Caco-2 (cell line): Measurements from ENCODE around the gene C3orf20. TPM values are rescaled to one million over a fixed set of nuclear protein-coding genes. Genes with fewer than 3 reads are reported as not detected.

Source experiments
- Bru-seq: library from RNA; stranded (reverse); fragments of 400-500 nt; gene quantifications from one replicate; lab custom pipeline; 2021; lab: Mats Ljungman, UMichigan
- BruChase-seq, 2 experiments: library from RNA; stranded (reverse); fragments of 400-500 nt; gene quantifications; one replicate each; lab custom pipeline; 2021; lab: Mats Ljungman, UMichigan
- BruUV-seq: library from RNA; stranded (reverse); fragments of 400-500 nt; replicated peaks from 2 replicates; lab custom pipeline; 2021; lab: Mats Ljungman, UMichigan
- CTCF ChIA-PET: fragments of 300-600 bp; sonication (Branson Sonifier 250); formaldehyde crosslinking; loops from one replicate; lab custom pipeline; 2022; ENCODE audit warnings: antibody characterized with exemption; lab: Charles Lee
- POLR2A ChIA-PET: fragments of 300-600 bp; sonication (Branson Sonifier 250); formaldehyde crosslinking; loops from one replicate; lab custom pipeline; 2022; ENCODE audit warnings: antibody characterized with exemption; lab: Charles Lee
- DNase-seq, 2 experiments: peaks; one replicate each; pipeline versions ENCODE4 v3.0.0 to v3.0.0-alpha.2; 2020 to 2022
- H3K27me3 ChIP-seq: replicated peaks from 2 replicates; pipeline ENCODE4 v1.6.0; 2011; ENCODE audit warnings: low read length; ENCODE audit not compliant: control insufficient read depth, insufficient read depth
- H3K36me3 ChIP-seq: 2 replicates; pipeline ENCODE4 v1.5.1; 2011; ENCODE audit warnings: low read length; ENCODE audit not compliant: control insufficient read depth, insufficient read depth
- H3K4me1 ChIP-seq: fragments of 250-450 bp; sonication (Bioruptor Pico); 2 replicates; pipeline ENCODE4 v1.5.1; 2020; ENCODE audit warnings: mild to moderate bottlenecking
- H3K4me3 ChIP-seq: 2 replicates; pipeline ENCODE4 v1.5.1; 2011; ENCODE audit warnings: low read depth, mild to moderate bottlenecking, control low read depth, low read length
- H3K9me3 ChIP-seq: fragments of 250-450 bp; sonication (Bioruptor Pico); 2 replicates; pipeline ENCODE4 v1.5.1; 2020; ENCODE audit warnings: mild to moderate bottlenecking, moderate library complexity
- H3K27ac Mint-ChIP-seq: one replicate; pipeline ENCODE4 v1.8.0; 2022; ENCODE audit warnings: mixed read lengths; ENCODE audit not compliant: unreplicated experiment
- H3K27me3 Mint-ChIP-seq: one replicate; pipeline ENCODE4 v1.8.0; 2022; ENCODE audit warnings: mixed read lengths; ENCODE audit not compliant: insufficient read depth, unreplicated experiment
- H3K36me3 Mint-ChIP-seq: one replicate; pipeline ENCODE4 v1.8.0; 2022; ENCODE audit warnings: mild to moderate bottlenecking, mixed read lengths; ENCODE audit not compliant: insufficient read depth, unreplicated experiment
- H3K4me1 Mint-ChIP-seq: one replicate; pipeline ENCODE4 v1.8.0; 2022; ENCODE audit warnings: low read depth, mixed read lengths; ENCODE audit not compliant: unreplicated experiment
- H3K4me3 Mint-ChIP-seq: one replicate; pipeline ENCODE4 v1.8.0; 2022; ENCODE audit warnings: mild to moderate bottlenecking, moderate library complexity, mixed read lengths; ENCODE audit not compliant: unreplicated experiment
- H3K9me3 Mint-ChIP-seq: one replicate; pipeline ENCODE4 v1.8.0; 2022; ENCODE audit warnings: mixed read lengths; ENCODE audit not compliant: unreplicated experiment
- CTCF ChIP-seq, 2 experiments: fragments of 200-600 bp in 1 of 2; IDR thresholded peaks; 1 replicate in 1 of 2; 2 replicates in 1 of 2; pipeline versions ENCODE4 v1.5.1 to v1.8.0; 2011 to 2022; ENCODE audit warnings: antibody characterized with exemption in 1 of 2, control low read depth in 1 of 2, inconsistent platforms in 1 of 2, low read depth in 1 of 2, low read length in 1 of 2, mild to moderate bottlenecking in 1 of 2, moderate library complexity in 1 of 2; ENCODE audit not compliant: insufficient read depth in 1 of 2, severe bottlenecking in 1 of 2, unreplicated experiment in 1 of 2
- intact Hi-C: fragments of 100-400 bp; cut with micrococcal nuclease; formaldehyde crosslinking; loops from one replicate; pipeline ENCODE4 v1.10.0; 2022; ENCODE audit not compliant: unreplicated experiment
- long read RNA-seq: library from polyadenylated mRNA; stranded (forward); transcript quantifications from one replicate; pipeline ENCODE4 v2.0.0, GENCODE V29; 2022
- total RNA-seq: library from RNA; stranded (reverse); gene quantifications from 2 replicates; pipeline ENCODE4 v1.2.3, GENCODE V29; 2022

The C3orf20 gene
- total RNA-seq (0.09 and 0.19 TPM in 2 replicates), Bru-seq, nascent RNA (percentile 33 among the genes with signal in this experiment), BruChase-seq, experiment 1, labeled RNA remaining after a 2-hour chase (percentile 44 among the genes with signal in this experiment), BruChase-seq, experiment 2, labeled RNA remaining after a 6-hour chase (percentile 36 among the genes with signal in this experiment)
- long read RNA-seq = 0 reads

- Mint-ChIP-seq H3K27ac (no peak within 1 kb of the TSS), H3K9me3 (no peaks in the 10 kb centered on the region), H3K4me1 (peaks cover 32% of the 10 kb centered on the region), H3K27me3 (no peaks in the 10 kb centered on the region), H3K36me3 (peaks cover 37% of the 10 kb centered on the region), H3K4me3 (no peak within 1 kb of the TSS)
- no TSS peak for BruUV-seq
- H3K4me3 ChIP-seq = no peak within 1 kb of the TSS
- H3K9me3 ChIP-seq = no peaks in the 10 kb centered on the region; the same call in 1 of the 2 replicates
- ChIA-PET CTCF (no interaction called here), POLR2A (no interaction called here)
- intact Hi-C loops = no loop called here
- DNase-seq = no peak
- no peaks in the 10 kb centered on the region for H3K27me3 ChIP-seq
- peaks cover 22% of the 10 kb centered on the region for H3K4me1 ChIP-seq
- H3K36me3 ChIP-seq = no peaks in the 10 kb centered on the region; the same call in 1 of the 2 replicates
- no peak for TF ChIP-seq CTCF (IDR thresholded peaks at IDR 0.05; ENCODE audit: insufficient read depth in 1 of 2, low read depth in 1 of 2, low read length in 1 of 2, severe bottlenecking in 1 of 2, unreplicated experiment in 1 of 2)
Observed at GRCh38 chr3:14674841-14675240, at the start of gene C3orf20. Gene C3orf20, plus strand, starts transcription at chr3:14675141. Its CDS starts 7,573 bp downstream, at chr3:14682714.

DNA sequence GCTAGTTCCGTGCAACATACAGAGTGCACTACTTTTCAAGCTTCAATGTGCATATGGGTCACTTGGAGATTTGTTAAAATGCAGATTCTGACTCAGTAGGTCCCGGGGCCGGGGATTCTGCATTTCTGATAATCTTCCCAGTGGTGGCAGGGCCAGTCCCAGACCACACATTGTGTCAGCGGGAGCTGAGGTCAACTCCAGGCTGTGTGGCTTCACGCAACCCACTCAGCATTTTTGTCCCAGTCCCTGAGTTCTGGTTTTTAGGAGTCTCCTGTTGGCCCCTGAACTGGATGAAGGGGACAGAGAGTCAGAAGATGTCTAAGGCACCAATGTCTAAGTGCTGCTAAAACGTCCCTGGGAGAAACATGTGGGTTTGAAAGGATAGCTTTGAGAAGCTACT lies 49.5 kb upstream of the C3orf20 start:
- no peak overlapping the region for H3K4me3 ChIP-seq
- CTCF ChIA-PET = no interaction called here
- TF ChIP-seq CTCF (IDR thresholded peaks at IDR 0.05; ENCODE audit: insufficient read depth in 1 of 2, low read depth in 1 of 2, low read length in 1 of 2, severe bottlenecking in 1 of 2, unreplicated experiment in 1 of 2) = no peak
- Mint-ChIP-seq H3K4me1 (no peaks in the 10 kb centered on the region), H3K4me3 (no peak overlapping the region), H3K36me3 (no peaks in the 10 kb centered on the region), H3K27ac (no peak overlapping the region), H3K9me3 (no peaks in the 10 kb centered on the region), H3K27me3 (no peaks in the 10 kb centered on the region)
- H3K36me3 ChIP-seq = no peaks in the 10 kb centered on the region
- H3K27me3 ChIP-seq = no peaks in the 10 kb centered on the region
- H3K9me3 ChIP-seq = no peaks in the 10 kb centered on the region
- POLR2A ChIA-PET = no interaction called here
- DNase-seq = no peak
- H3K4me1 ChIP-seq = no peaks in the 10 kb centered on the region
- no TSS peak for BruUV-seq
- intact Hi-C loops = no loop called here

GRCh38 chr3:14627815-14628214 lies 47.1 kb upstream of the C3orf20 start:
- Histone ChIP-seq H3K4me3 (no peak overlapping the region), H3K9me3 (no peaks in the 10 kb centered on the region), H3K27me3 (no peaks in the 10 kb centered on the region), H3K4me1 (no peaks in the 10 kb centered on the region), H3K36me3 (no peaks in the 10 kb centered on the region)
- ChIA-PET CTCF (interaction anchor here (0.5 kb wide), 1 partner anchor 80 kb away, joined by 5 read pairs; no protein-coding TSS in a partner anchor), POLR2A (no interaction called here)
- DNase-seq = no peak
- BruUV-seq = no TSS peak
- Mint-ChIP-seq H3K4me3 (no peak overlapping the region), H3K9me3 (no peaks in the 10 kb centered on the region), H3K27me3 (no peaks in the 10 kb centered on the region), H3K4me1 (no peaks in the 10 kb centered on the region), H3K27ac (no peak overlapping the region), H3K36me3 (no peaks in the 10 kb centered on the region)
- TF ChIP-seq CTCF (IDR thresholded peaks at IDR 0.05; ENCODE audit: insufficient read depth in 1 of 2, low read depth in 1 of 2, low read length in 1 of 2, severe bottlenecking in 1 of 2, unreplicated experiment in 1 of 2) = no peak
- intact Hi-C loops = no loop called here
